Keratinocyte (primary cell): ENCODE results near the gene VMP1. TPM values are rescaled to one million over a fixed set of nuclear protein-coding genes. Genes with fewer than 3 reads are reported as not detected.

Experiments used
- DNase-seq: peaks from one replicate; pipeline ENCODE4 v3.0.0-alpha.2; 2011; ENCODE audit warnings: low read depth, missing footprints, low spot score
- FAIRE-seq: peaks from 2 replicates; lab custom pipeline; 2011; peaks lifted over from hg19 to GRCh38; lab: Jason Lieb, UNC
- H2AFZ ChIP-seq: 2 replicates; pipeline ENCODE4 v1.6.0; 2012; ENCODE audit warnings: low read length, control low read depth, inconsistent platforms; ENCODE audit not compliant: control insufficient read depth
- H3K27ac ChIP-seq: 2 replicates; pipeline ENCODE4 v1.5.1; 2011; ENCODE audit warnings: low read length; ENCODE audit not compliant: control insufficient read depth, insufficient read depth
- H3K27me3 ChIP-seq: 3 replicates; pipeline ENCODE4 v1.6.0; 2011; ENCODE audit warnings: low read length; ENCODE audit not compliant: control insufficient read depth, insufficient read depth; ENCODE audit errors: extremely low read depth
- H3K36me3 ChIP-seq, 2 experiments: 2 replicates in 1 of 2; 3 replicates in 1 of 2; pipeline ENCODE4 v1.5.1; 2011; ENCODE audit warnings: low read length in 2 of 2, mild to moderate bottlenecking in 1 of 2; ENCODE audit not compliant: control insufficient read depth in 2 of 2, insufficient read depth in 2 of 2; ENCODE audit errors: extremely low read depth in 1 of 2
- H3K4me1 ChIP-seq: 3 replicates; pipeline ENCODE4 v1.5.1; 2011; ENCODE audit warnings: low read length; ENCODE audit not compliant: control insufficient read depth, insufficient read depth; ENCODE audit errors: extremely low read depth
- H3K4me2 ChIP-seq: 3 replicates; pipeline ENCODE4 v1.6.0; 2011; ENCODE audit warnings: low read depth, low read length; ENCODE audit not compliant: control insufficient read depth, insufficient read depth; ENCODE audit errors: extremely low read depth
- H3K4me3 ChIP-seq, 3 experiments: fragments of 200-600 bp in 1 of 3; sonication (generic) in 1 of 3; 2 replicates in 2 of 3; 3 replicates in 1 of 3; pipeline ENCODE4 v1.5.1; 2011 to 2016; ENCODE audit warnings: low read length in 3 of 3, mild to moderate bottlenecking in 3 of 3, control low read depth in 2 of 3, inconsistent platforms in 1 of 3, low read depth in 1 of 3, mixed read lengths in 1 of 3, mixed run types in 1 of 3, moderate library complexity in 1 of 3; ENCODE audit not compliant: control insufficient read depth in 2 of 3, insufficient read depth in 2 of 3; ENCODE audit errors: extremely low read depth in 1 of 3
- H3K79me2 ChIP-seq: 2 replicates; pipeline ENCODE4 v1.6.0; 2012; ENCODE audit warnings: low read length; ENCODE audit not compliant: control insufficient read depth, insufficient read depth
- H3K9ac ChIP-seq: 3 replicates; pipeline ENCODE4 v1.6.0; 2011; ENCODE audit warnings: low read length; ENCODE audit not compliant: control insufficient read depth, insufficient read depth; ENCODE audit errors: extremely low read depth
- H3K9me1 ChIP-seq: 3 replicates; pipeline ENCODE4 v1.6.0; 2011; ENCODE audit warnings: low read length; ENCODE audit not compliant: control insufficient read depth, insufficient read depth; ENCODE audit errors: extremely low read depth
- H3K9me3 ChIP-seq: 2 replicates; pipeline ENCODE4 v1.5.1; 2012; ENCODE audit warnings: low read depth, low read length; ENCODE audit not compliant: control insufficient read depth
- H4K20me1 ChIP-seq: 3 replicates; pipeline ENCODE4 v1.6.0; 2011; ENCODE audit warnings: low read length; ENCODE audit not compliant: control insufficient read depth, insufficient read depth; ENCODE audit errors: extremely low read depth
- EZH2 ChIP-seq: IDR thresholded peaks from one replicate; pipeline ENCODE4 v1.6.1; 2012; ENCODE audit warnings: inconsistent platforms, mild to moderate bottlenecking, low read length, moderate library complexity
- dilution Hi-C: fragments of 300-500 bp; cut with MboI; formaldehyde crosslinking; loops from one replicate; pipeline ENCODE4 v1.7.0; 2020; ENCODE audit warnings: low sequenced_read_pairs; ENCODE audit not compliant: extremely low pct_ligation_motif_present
- polyA plus RNA-seq, 5 experiments: library from polyadenylated mRNA; depleted of rRNA in 3 of 5; stranded (reverse) in 3 of 5; stranded (forward) in 1 of 5; unstranded in 1 of 5; fragments of >200 nt; gene quantifications; 1 replicate in 1 of 5; 2 replicates in 3 of 5; 3 replicates in 1 of 5; pipeline versions ENCODE4 v1.2.1 to v1.2.3, GENCODE V29; 2011 to 2012; ENCODE audit warnings: missing spikeins in 2 of 5, low read depth in 1 of 5, low replicate concordance in 1 of 5
- TF ChIP-seq, protein P1 (sequence below), 3 experiments: IDR thresholded peaks in 1 of 3; conservative IDR thresholded peaks in 1 of 3; optimal IDR thresholded peaks in 1 of 3; 2 replicates in 2 of 3; 3 replicates in 1 of 3; pipeline versions ENCODE3 to v1.5.1; 2011; ENCODE audit warnings: low read length in 3 of 3, mild to moderate bottlenecking in 3 of 3, moderate library complexity in 2 of 3, control low read depth in 1 of 3, inconsistent platforms in 1 of 3; ENCODE audit not compliant: insufficient read depth in 2 of 3; ENCODE audit errors: extremely low read depth in 1 of 3

Gene VMP1
- polyA plus RNA-seq, 1 donor (not counting 4 experiments of a cell fraction or from before 2014, with no cell fraction given): 303 TPM

DNA sequence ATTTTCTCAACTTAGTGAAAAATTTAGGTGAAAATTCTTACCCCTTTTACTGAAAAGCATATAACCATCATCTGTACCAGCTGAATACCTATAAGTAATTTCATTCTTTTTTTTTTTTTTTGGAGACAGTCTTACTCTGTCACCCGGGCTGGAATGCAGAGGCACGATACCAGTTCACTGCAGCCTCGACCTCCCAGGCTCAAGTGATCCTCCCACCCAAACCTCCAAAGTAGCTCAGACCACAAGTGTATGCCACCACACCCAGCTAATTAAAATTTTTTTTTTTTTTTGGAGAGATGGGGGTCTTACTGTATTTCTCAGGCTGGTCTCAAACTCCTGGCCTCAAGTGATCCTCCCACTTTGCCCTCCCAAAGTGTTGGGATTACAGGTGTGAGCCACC lies 151.5 kb downstream of the VMP1 start:
- peaks cover 3% of the 10 kb centered on the region for H3K4me1 ChIP-seq
- peaks cover 0 to 3% of the 10 kb centered on the region in 2 experiments for H3K36me3 ChIP-seq
- H3K9ac ChIP-seq: no peak overlapping the region
- H3K27ac ChIP-seq: no peak overlapping the region
- no peaks in the 10 kb centered on the region for H3K79me2 ChIP-seq
- no peaks in the 10 kb centered on the region for H3K27me3 ChIP-seq
- no peak overlapping the region for H3K4me2 ChIP-seq
- no peak for DNase-seq
- no peaks in the 10 kb centered on the region for H3K9me1 ChIP-seq
- H3K9me3 ChIP-seq: no peaks in the 10 kb centered on the region
- dilution Hi-C loops: no loop called here
- no peak for FAIRE-seq
- H3K4me3 ChIP-seq: no peak overlapping the region
- no peak for TF ChIP-seq EZH2
- TF ChIP-seq, protein P1, sequence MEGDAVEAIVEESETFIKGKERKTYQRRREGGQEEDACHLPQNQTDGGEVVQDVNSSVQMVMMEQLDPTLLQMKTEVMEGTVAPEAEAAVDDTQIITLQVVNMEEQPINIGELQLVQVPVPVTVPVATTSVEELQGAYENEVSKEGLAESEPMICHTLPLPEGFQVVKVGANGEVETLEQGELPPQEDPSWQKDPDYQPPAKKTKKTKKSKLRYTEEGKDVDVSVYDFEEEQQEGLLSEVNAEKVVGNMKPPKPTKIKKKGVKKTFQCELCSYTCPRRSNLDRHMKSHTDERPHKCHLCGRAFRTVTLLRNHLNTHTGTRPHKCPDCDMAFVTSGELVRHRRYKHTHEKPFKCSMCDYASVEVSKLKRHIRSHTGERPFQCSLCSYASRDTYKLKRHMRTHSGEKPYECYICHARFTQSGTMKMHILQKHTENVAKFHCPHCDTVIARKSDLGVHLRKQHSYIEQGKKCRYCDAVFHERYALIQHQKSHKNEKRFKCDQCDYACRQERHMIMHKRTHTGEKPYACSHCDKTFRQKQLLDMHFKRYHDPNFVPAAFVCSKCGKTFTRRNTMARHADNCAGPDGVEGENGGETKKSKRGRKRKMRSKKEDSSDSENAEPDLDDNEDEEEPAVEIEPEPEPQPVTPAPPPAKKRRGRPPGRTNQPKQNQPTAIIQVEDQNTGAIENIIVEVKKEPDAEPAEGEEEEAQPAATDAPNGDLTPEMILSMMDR (optimal IDR thresholded peaks at IDR 0.05 in 1 of 3, IDR thresholded peaks at IDR 0.05 in 1 of 3, conservative IDR thresholded peaks at IDR 0.05 in 1 of 3; ENCODE audit: extremely low read depth in 1 of 3, insufficient read depth in 2 of 3, low read length in 3 of 3): no peak
- H4K20me1 ChIP-seq: no peaks in the 10 kb centered on the region
- no peak overlapping the region for H2AFZ ChIP-seq

DNA sequence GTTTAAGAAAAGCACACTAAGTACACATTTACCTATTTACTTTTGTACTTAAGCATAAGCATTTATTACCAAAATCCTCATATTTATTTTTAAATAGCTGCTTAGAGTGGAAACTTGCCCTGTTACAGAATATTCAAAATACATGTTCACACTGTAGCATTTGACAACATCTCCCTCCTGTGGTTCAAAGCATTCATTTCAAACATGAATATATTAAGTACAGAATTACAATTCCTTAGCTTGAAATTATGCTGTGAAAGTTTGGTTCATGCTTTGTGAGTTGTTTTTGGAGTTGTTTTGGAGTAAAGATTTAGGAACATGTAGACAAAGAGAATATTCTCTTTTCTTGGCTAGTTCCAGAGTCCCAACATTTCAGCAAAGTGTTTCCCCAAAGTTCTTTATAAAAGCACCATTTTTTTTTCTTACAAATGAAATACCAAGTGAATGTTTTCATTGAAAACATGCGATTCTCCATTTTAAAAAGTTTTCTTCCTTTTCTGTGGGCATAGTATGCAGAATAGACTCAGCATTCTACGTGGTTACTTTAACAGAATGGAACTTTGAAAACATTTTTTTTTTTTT lies 152.1 kb downstream of the VMP1 start:
- Histone ChIP-seq H3K36me3 (peaks cover 0 to 3% of the 10 kb centered on the region in 2 experiments), H3K4me3 (no peak overlapping the region), H3K27me3 (no peaks in the 10 kb centered on the region), H3K79me2 (no peaks in the 10 kb centered on the region), H3K9ac (no peak overlapping the region), H3K4me1 (no peaks in the 10 kb centered on the region), H3K9me1 (no peaks in the 10 kb centered on the region), H3K27ac (no peak overlapping the region), H4K20me1 (no peaks in the 10 kb centered on the region), H3K9me3 (no peaks in the 10 kb centered on the region), H2AFZ (no peak overlapping the region), H3K4me2 (no peak overlapping the region)
- TF ChIP-seq, protein P1 (optimal IDR thresholded peaks at IDR 0.05 in 1 of 3, IDR thresholded peaks at IDR 0.05 in 1 of 3, conservative IDR thresholded peaks at IDR 0.05 in 1 of 3; ENCODE audit: extremely low read depth in 1 of 3, insufficient read depth in 2 of 3, low read length in 3 of 3): peak in 2 of 3 experiments; percentile 37 to 52
- TF ChIP-seq EZH2: no peak
- dilution Hi-C loops: no loop called here
- FAIRE-seq (no peak), DNase-seq (no peak)
